Muscle of arm (tissue), 12 donors: ENCODE results near the gene HEYL. TPM values are rescaled to one million over a fixed set of nuclear protein-coding genes. Genes with fewer than 3 reads are reported as not detected.

Source experiments
- DNase-seq: peaks from one replicate; pipeline ENCODE4 v3.0.0-alpha.2; 2013
- polyA plus RNA-seq, 12 donors: library from polyadenylated mRNA; unstranded; fragments of 120-200 nt; gene quantifications; one replicate each; pipeline ENCODE4 v1.2.1, GENCODE V29; 2013; ENCODE audit not compliant: insufficient read length in 12 of 12

The HEYL gene
- polyA plus RNA-seq, 12 donors = 32.9 to 63.6 (median 51.9) TPM; not detected in 1

DNA sequence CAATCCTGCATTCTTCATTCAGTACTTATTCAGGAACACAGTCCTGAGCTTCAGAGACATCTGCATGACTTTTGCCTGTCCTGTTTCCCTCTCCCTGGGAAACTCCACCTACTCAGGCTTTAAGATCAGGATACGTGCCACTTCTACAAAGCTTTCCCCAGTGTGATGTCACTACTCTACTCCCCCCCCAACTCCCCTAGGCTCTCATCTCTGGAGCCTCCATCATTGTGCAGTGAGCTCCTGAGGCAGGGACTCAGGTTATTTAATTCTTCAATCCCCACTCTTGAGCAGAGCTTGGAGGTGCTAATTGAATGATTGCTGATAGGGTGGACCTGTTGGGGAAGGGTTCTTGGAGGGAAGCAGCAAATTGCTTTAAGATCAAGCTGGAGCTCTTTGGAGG lies 31.2 kb upstream of the HEYL start:
- DNase-seq = no peak

DNA sequence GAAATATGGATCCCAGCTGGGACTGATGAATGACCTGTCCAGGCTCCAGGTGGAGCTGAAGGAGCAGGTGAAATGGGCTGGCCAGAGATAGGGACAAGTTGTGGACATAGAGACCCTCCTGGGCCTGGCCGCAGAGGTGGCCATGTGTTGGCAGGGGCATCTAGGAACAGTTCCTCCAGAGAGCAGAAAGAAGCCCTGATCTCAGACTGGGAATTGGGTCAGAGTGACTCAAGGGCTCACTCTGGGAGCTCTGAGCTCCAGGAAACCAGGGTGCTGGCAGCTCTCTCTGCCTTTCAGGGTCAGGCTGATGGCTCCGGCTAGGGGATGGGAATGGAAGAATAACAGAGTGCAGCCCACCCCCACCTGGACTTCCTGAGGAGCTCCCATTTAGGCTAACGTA lies 29.5 kb upstream of the HEYL start:
- DNase-seq = no peak

- no peak for DNase-seq
These were observed 28.7 kb upstream of the HEYL start for GRCh38 chr1:39668111-39668510.

DNA sequence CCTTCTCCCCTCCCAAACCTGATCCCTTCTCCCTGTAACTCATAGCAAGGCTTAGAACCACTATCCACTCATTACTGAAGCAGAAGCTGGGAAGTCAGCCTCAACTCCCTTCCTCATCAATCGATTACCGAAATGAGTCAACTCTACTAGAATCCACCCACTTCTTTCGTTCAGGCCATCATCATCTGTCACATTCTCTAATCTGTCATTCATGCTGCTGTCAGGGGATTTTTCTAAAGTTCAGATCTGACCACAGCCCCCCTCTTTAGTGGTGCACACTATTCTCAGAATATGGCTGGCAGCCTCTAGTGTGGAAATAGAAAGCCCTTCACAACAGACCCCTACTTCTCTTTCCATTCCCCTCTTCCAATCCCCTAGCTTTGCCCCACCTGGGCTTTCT lies 27.3 kb upstream of the HEYL start:
- no peak for DNase-seq

DNA sequence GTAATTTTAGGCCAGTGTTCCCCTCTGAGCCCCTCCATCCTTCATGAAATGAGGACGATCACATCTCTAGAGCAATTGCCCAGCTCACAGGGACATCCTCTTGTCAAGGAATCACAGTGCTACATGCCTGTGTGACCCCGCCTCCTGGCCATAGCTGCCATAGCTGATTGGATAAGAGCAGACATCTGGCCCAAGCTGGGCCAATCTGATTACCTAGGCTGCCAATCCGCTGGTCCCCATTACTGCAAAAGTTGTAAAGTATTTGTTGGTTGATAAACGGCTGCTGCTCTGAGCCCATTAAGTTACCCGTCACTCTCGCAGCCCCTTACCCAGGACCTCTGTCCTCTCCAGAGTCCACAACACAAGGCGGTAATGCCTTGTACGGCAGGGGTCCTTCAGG lies 24.1 kb upstream of the HEYL start:
- DNase-seq = no peak

DNA sequence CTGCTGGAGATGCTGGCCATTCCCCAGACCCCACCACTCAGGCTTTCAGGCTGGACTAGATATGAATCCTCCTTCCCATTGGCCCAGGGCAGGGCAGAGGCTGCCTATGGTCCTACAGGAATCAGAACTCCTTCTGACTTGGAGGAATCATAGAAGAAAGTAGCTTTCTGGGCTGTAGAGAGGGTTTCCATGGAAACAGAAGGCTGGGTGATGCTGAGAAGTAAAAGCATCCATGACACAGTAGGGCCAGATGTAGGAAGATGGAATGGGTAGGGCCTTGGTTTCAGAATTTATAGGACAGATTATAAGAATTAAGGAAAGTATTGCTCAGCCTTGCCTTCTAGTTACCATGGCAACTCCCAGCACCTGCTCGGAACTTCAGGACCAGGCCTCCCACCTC lies 23.4 kb upstream of the HEYL start:
- DNase-seq = no peak

- DNase-seq = no peak
These were observed 20.1 kb upstream of the HEYL start for GRCh38 chr1:39659538-39659937.

DNA sequence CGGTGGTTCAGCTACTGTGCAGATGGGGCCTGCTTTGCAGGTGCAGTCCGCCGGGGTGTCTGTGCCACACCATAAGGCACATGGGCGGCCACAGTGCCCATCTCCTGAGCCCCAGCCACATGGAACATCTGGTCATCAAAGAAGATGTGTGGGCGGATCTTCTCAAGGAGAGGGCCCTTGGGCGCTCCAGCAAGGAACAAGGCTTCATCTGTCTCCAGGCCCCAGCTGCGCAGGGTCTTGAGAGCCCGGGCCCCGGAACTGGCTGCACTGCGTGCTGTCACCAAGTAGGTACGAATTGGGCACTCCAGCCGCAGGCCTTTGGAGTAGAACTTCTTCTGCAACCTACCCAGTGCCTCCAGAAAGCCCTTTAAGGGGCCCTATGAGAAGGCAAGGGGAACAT lies 19.7 kb upstream of the HEYL start:
- DNase-seq = no peak

DNA sequence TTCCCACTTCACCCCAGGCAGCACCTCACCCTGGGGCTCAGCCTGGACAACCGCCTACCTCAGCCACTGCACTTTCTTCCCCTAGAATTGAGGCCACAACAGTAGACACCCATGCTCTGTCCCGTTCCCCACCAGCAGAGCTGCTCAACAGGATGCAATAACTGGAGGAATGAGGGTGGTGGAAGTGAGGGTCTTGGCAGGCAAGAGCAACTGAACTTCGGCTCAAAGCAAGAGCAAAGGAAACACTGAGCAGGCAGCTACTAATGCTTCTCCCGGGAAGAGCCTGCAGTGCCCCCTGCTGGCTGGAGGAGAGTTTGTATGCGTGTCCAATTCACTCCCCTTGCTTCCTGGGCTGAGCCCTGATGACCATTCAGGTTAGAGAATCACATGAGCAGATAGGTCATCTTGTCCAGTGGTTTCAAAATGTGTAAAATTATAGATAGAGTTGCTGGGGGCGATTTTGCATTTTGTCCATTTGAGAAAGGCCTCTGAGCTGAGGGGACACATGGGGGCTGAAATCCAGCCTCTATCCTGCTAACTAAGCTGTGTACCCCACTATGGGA lies 18.6 kb upstream of the HEYL start:
- DNase-seq = no peak

DNA sequence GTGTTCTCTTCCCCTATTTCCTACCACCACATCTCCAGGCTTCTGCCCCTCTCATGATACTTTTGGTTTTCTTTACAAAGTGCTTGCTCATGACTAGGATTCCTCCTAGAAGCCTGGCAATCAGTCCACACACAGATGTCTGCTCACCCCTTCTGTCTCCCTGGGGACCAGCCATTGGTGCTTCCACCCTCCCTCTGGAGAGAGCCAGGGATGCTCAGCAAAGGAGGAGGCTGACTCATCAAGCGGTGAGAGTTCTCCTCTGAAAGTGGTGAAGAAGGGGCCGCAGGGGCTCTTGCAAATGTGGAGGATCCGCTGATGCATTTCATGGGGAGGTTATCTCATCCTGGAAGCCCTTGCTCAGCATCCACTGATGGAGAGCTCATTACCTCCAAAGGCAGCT lies 18.0 kb upstream of the HEYL start:
- DNase-seq = no peak

- no peak for DNase-seq
These were observed 16.9 kb upstream of the HEYL start for GRCh38 chr1:39656391-39656790.

GRCh38 chr1:39655578-39656268 lies 16.3 kb upstream of the HEYL start:
- no peak for DNase-seq

GRCh38 chr1:39654291-39654690 lies 14.8 kb upstream of the HEYL start:
- DNase-seq = no peak

DNA sequence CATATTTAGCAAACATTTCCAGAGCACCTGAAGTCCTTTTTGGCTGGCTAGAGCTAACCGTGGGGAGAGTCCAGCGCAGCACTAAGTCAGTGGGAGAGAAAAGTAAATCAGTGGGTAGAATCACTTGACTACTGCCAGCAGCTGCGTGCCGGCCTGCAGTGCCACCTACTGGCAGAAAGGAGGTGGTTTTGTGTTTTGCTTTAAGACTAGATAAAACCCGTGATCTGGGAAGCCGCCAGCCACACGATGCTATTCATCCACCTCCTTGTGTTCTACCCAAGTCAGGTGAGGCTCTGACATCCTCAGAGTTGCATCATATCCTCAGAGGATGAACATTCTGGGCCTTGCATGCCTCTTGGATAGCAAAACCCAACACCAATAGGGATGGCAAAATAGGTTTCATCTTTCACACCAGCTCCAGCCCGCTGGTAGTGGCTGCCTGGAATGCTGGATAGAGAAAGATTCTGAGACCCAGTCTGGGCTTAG lies 14.1 kb upstream of the HEYL start:
- DNase-seq = peak; percentile 85

GRCh38 chr1:39652554-39652953 lies 13.1 kb upstream of the HEYL start:
- DNase-seq = no peak

- DNase-seq = no peak
These were observed 12.7 kb upstream of the HEYL start for GRCh38 chr1:39652105-39652504.

DNA sequence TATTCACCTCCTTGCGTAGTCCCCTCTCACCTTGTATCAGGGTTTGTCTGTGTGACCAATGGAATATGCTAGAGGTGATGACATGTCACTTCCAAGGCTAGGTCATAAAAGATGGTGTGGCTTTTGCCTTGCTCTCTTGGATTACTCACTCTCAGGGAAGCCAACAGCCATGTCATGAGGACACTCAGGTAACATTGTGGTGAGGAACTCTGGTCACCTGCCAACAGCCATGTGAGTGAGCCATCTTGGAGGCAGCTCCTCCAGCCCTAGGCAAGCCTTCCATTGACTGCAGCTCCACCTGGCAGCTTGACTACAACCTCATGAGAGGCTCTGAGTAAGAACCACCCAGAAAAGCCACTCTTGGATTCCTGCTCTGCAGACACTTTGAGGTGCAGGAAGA lies 11.0 kb upstream of the HEYL start:
- no peak for DNase-seq

DNA sequence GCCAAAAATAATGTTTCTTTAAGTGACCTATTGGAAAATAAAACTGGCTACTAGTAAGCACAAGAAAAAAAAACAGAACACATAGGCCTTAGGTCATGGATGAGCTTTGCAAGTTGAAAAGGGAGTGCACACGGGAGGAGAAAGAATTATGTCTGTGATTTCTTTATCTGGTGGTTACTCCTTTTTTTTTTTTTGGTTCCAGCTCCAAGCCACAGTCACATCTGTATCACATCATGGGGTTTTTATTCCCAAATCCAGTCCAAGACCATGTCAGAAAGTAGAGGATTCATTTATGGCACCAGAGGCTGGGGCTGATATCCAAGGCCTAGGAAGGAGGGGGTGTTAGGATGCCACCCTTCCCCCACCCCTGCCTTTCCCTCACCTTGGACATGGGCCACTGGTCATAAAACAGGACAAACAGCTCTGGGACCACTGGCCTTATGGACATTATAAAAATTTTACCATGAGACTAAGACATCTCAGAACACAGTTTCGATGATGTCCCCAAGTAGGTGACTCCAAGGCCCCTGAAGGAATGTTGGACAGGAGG lies 10.3 kb upstream of the HEYL start:
- DNase-seq = no peak

- no peak for DNase-seq
These were observed 9.1 kb upstream of the HEYL start for GRCh38 chr1:39648496-39648895.

- no peak for DNase-seq
These were observed 7.8 kb upstream of the HEYL start for GRCh38 chr1:39647247-39647646.

DNA sequence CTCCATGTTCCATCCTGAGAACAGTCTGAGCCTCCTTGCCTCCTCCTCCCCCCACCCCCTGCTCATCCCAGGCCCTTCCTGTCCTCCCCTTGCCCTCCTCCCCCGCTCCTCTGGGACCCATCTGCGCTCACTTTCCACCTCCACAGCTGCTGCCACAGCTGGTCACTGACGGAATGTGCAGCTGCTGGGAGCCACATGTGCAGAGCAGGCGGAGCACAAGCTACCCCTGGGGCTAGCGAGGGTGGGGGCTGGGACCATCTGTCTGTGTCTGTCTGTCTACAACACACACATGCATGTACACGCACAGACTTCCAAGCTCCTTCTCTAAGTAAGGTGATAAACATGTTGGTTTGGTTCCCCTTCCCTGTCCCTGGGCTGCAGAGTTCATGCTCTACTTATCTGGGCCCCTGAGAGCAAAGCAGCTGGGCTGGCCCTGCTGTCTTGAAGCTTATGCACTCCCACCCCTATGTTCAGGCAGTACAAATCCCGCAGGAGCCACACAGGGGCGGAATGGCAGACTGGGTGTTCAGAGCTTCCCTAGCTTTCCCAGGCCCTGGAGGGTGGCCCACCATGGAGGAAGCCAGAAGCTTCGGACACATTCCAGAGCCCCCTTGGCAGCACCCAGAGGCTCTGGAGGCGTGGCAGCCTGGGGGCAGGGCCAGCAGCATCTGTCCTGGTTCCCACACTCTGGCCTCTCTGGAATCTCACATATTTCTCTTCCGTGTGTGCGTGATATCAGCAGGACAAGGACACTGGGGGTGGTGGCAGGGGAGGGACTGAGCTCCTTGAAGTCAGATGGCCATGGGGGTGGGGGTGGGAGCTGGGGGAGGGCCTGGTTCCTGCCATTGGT lies 7.0 kb upstream of the HEYL start:
- DNase-seq = peak; percentile 87

GRCh38 chr1:39645411-39646043 lies 6.1 kb upstream of the HEYL start:
- DNase-seq = no peak
